Measurements from ENCODE around the gene HNF4A.

GRCh38 chr20:44309763-44310663 is 45.5 kb upstream of the HNF4A start:
- TF ChIP-seq CTCF (conservative IDR thresholded peaks at IDR 0.05) (no peak), EZH2 (IDR thresholded peaks at IDR 0.05; ENCODE audit: low read depth) (no peak)

Data from PC-9 (cell line).